Endothelial cell (in vitro differentiated cells): ENCODE results near the gene CCDC117. TPM values are rescaled to one million over a fixed set of nuclear protein-coding genes. Genes with fewer than 3 reads are reported as not detected.
A peak's percentile ranks its signal among the peaks of the same experiment; 100 is the strongest.

Experiments used
- DNase-seq: peaks from one replicate; pipeline ENCODE4 v3.0.0; 2021; ENCODE audit warnings: low spot score
- H3K27ac Mint-ChIP-seq: one replicate; pipeline ENCODE4 v1.8.0; 2021; ENCODE audit warnings: mixed read lengths, inconsistent platforms; ENCODE audit not compliant: unreplicated experiment
- H3K27me3 Mint-ChIP-seq: one replicate; pipeline ENCODE4 v1.8.0; 2021; ENCODE audit warnings: mild to moderate bottlenecking, moderate library complexity, mixed read lengths, inconsistent platforms; ENCODE audit not compliant: unreplicated experiment
- H3K36me3 Mint-ChIP-seq: one replicate; pipeline ENCODE4 v1.8.0; 2021; ENCODE audit warnings: mild to moderate bottlenecking, low read depth, mixed read lengths, inconsistent platforms; ENCODE audit not compliant: unreplicated experiment
- H3K4me1 Mint-ChIP-seq: one replicate; pipeline ENCODE4 v1.8.0; 2021; ENCODE audit warnings: mild to moderate bottlenecking, mixed read lengths, inconsistent platforms; ENCODE audit not compliant: unreplicated experiment
- H3K4me3 Mint-ChIP-seq: one replicate; pipeline ENCODE4 v1.8.0; 2021; ENCODE audit warnings: mild to moderate bottlenecking, mixed read lengths, inconsistent platforms; ENCODE audit not compliant: unreplicated experiment
- H3K9me3 Mint-ChIP-seq: one replicate; pipeline ENCODE4 v1.8.0; 2021; ENCODE audit warnings: mixed read lengths, inconsistent platforms; ENCODE audit not compliant: unreplicated experiment
- total RNA-seq: library from RNA; stranded (reverse); fragmentation: NEBNext Ultra II Directional; extraction: Animal tissue kit (Norgen Biotek cat#: 25700); gene quantifications from one replicate; pipeline ENCODE4 v1.2.1, GENCODE V29; 2021; ENCODE audit not compliant: unreplicated experiment
- TF ChIP-seq, protein P1 (sequence below): fragments of 200-600 bp; sonication (generic); IDR thresholded peaks from one replicate; pipeline ENCODE4 v1.5.0; 2021; ENCODE audit warnings: antibody characterized with exemption; ENCODE audit not compliant: unreplicated experiment

CCDC117 gene
- total RNA-seq, 1 donor from 2014 or later, result 21.9 TPM

GRCh38 chr22:28817919-28818859 is 45.7 kb downstream of the CCDC117 start:
- H3K4me1 Mint-ChIP-seq, result peaks cover 22% of the 10 kb centered on the region
- no peaks in the 10 kb centered on the region for H3K36me3 Mint-ChIP-seq
- DNase-seq, result no peak
- TF ChIP-seq, protein P1, sequence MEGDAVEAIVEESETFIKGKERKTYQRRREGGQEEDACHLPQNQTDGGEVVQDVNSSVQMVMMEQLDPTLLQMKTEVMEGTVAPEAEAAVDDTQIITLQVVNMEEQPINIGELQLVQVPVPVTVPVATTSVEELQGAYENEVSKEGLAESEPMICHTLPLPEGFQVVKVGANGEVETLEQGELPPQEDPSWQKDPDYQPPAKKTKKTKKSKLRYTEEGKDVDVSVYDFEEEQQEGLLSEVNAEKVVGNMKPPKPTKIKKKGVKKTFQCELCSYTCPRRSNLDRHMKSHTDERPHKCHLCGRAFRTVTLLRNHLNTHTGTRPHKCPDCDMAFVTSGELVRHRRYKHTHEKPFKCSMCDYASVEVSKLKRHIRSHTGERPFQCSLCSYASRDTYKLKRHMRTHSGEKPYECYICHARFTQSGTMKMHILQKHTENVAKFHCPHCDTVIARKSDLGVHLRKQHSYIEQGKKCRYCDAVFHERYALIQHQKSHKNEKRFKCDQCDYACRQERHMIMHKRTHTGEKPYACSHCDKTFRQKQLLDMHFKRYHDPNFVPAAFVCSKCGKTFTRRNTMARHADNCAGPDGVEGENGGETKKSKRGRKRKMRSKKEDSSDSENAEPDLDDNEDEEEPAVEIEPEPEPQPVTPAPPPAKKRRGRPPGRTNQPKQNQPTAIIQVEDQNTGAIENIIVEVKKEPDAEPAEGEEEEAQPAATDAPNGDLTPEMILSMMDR, result no peak
- H3K9me3 Mint-ChIP-seq, result no peaks in the 10 kb centered on the region
- H3K4me3 Mint-ChIP-seq, result no peak overlapping the region
- H3K27me3 Mint-ChIP-seq, result no peaks in the 10 kb centered on the region
- peak overlapping the region; percentile 72 for H3K27ac Mint-ChIP-seq

DNA sequence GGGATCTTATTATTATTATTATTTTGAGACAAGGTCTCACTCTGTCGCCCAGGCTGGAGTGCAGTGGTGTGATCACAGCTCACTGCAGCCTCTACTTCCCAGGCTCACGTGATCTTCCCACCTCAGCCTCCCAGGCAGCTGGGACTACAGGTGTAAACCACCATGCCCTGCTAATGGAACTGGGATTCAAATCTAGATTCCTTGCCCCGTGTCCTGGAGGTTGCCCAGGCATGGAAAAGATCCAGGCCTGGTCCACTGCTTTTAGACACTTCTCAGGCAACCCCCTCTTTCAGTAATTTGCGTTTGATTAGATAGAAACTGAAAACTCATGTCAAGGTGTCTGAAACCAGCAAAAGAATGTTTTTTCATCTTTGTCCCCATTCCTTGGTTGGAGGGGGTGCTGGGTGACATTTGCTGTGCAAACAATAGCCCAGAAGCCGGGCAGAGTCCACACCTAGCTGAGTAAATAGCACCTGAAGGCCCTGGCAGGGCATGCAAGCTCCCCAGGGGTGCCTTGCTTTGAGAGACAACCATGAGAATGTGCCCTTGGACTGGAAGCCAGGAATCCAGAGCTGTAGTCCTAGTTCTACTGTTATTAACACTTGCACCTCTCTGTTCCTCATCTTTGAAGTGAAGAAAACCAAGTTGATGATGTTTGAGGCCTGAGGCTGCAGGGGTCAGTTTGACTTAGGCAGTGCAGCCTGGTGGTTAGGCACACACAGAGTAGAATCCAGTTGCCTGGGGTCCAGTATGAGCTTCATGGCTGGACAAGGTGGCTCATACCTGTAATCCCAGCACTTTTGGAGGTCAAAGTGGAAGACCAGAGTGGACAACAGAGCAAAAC is 47.0 kb downstream of the CCDC117 start:
- TF ChIP-seq, protein P1, result no peak
- Mint-ChIP-seq H3K36me3 (no peaks in the 10 kb centered on the region), H3K27me3 (no peaks in the 10 kb centered on the region), H3K27ac (no peak overlapping the region), H3K4me3 (no peak overlapping the region), H3K9me3 (no peaks in the 10 kb centered on the region), H3K4me1 (peaks cover 19% of the 10 kb centered on the region)
- no peak for DNase-seq

GRCh38 chr22:28820885-28821284 is 48.4 kb downstream of the CCDC117 start:
- Mint-ChIP-seq H3K9me3 (no peaks in the 10 kb centered on the region), H3K27me3 (no peaks in the 10 kb centered on the region), H3K36me3 (no peaks in the 10 kb centered on the region), H3K4me1 (peaks cover 10% of the 10 kb centered on the region), H3K27ac (no peak overlapping the region), H3K4me3 (no peak overlapping the region)
- TF ChIP-seq, protein P1, result no peak
- DNase-seq, result no peak

DNA sequence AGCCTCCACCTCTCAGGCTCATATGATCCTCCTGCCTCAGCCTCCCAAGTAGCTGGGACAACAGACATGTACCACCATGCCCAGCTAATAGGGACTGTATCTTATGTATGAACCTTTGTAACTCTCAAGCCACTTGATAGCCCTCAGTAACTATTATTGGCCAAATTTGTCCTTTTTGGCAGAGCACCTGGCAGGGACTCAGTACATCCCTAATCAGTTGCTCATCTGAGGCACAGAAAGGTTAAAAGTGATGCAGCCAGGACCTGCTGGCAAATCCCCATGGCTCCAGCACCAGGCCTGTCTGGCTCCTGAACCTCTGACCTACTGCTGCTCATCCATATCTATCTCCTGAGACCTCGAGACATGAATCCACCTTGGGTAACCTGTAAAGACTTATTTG is 49.0 kb downstream of the CCDC117 start:
- DNase-seq, result no peak
- H3K27me3 Mint-ChIP-seq, result no peaks in the 10 kb centered on the region
- H3K4me1 Mint-ChIP-seq, result peaks cover 10% of the 10 kb centered on the region
- no peak overlapping the region for H3K4me3 Mint-ChIP-seq
- TF ChIP-seq, protein P1, result no peak
- no peaks in the 10 kb centered on the region for H3K9me3 Mint-ChIP-seq
- no peaks in the 10 kb centered on the region for H3K36me3 Mint-ChIP-seq
- no peak overlapping the region for H3K27ac Mint-ChIP-seq
